Suppressor macrophage (primary cell): Measurements from ENCODE around the gene BTG2.

Source experiments
- DNase-seq, 4 experiments: peaks; one replicate each; pipeline ENCODE4 v3.0.0-alpha.2; 2020 to 2022

The BTG2 gene

DNA sequence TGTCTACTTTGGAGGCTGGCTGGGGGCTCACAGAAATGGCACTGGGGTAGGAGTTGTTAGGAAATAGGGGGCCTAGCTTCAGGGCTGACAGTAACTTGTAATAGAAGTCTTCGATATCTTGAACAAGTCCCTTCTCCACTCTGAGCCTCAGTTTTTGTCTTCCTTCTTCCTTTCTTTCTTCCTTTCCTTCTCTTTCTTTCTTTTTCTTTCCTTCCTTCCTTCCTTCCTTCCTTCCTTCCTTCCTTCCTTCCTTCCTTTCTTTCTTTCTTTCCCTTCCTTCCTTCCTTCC lies 12.9 kb downstream of the BTG2 start:
- no peak for DNase-seq

DNA sequence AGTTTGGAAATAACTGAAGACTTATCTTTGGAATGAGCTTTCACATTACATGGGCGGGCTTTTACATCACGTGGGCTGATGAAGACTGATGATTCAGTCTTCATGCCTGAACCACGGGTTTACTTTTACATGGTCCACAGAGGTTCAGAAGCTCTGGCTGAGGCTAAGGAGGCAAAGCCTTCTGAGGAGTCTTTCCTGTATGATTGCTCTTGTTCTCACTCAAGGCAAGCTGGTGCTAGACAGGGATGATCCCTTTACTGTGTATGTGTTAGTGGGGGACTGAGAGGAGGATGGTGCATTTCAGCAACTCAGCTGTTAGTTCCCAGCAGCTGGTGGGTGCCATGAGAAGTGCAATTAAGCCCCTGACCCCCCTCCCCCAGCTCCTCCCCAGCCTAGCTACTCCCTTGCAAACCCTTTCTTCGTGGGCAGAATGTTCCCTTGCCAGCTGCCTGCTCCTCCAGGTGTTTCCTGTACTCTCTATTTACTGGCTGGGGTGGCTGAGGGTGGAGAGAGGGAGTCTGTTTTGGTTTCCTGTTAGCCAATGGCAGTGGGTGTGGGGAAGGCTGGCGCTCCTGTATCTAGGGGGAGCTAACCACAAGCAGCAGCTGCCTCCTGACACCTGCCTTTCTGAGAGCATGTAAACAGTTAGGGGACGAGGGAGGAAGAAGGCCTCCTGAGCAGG lies 15.4 kb downstream of the BTG2 start:
- peak in 3 of 4 experiments; percentile 52 to 63 (median 63) for DNase-seq

DNA sequence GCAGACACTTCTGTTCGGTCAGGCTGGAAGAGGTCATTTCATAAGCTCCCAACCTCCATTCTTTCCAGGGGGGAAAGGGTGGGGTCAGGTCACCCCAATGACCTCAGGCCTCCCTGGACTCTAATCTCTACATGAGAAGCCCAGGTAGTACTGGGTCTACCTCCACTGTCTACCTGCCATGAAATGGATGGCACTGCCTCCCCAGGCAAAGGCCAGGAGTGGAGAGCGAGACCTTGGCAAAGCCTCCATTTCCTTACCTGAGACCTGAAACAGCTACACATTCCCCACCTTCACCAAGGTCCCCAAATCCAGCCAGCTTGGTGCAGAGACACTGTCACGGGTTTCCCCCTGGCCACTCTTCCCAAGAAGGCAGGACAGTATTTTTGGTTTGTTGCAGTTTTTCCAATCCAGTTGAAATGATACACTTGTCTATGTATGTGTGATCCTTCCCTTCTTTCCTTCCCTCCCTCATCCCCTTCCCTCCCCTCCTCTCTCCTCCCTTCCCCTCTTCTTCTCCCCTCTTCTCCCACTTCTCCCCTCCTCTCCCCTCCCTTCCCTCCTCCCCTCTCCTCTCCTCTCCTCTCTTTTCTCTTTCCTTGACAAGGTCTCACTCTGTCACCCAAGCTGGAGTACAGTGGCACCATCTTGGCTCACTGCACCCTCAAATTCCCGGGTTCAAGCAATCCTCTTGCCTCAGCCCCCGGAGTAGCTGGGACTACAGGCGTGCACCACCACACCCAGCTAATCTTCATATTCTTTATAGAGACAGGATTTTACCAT lies 16.1 kb downstream of the BTG2 start:
- DNase-seq: no peak

GRCh38 chr1:203322500-203323179 lies 17.3 kb downstream of the BTG2 start:
- DNase-seq: peak in 3 of 4 experiments; percentile 39 to 58 (median 54)

DNA sequence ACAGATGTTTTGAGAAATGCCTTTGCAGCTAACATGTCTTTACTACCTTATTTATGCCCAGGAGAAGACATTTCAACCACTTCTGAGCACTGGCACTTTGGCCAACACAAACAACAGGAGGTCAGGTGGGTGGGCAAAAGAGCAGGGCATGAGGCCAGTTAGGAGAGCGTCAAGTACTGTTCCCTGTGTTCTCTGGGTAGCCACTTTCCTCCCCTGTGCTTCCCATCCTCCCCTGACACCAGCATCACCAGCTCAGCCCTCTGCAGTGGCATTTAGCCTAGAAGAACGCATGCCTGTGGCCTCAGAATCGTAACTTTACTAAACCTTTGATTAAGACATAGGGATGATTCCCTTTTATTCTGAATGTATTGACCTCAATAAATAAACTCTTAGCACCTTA lies 18.3 kb downstream of the BTG2 start:
- DNase-seq: no peak

DNA sequence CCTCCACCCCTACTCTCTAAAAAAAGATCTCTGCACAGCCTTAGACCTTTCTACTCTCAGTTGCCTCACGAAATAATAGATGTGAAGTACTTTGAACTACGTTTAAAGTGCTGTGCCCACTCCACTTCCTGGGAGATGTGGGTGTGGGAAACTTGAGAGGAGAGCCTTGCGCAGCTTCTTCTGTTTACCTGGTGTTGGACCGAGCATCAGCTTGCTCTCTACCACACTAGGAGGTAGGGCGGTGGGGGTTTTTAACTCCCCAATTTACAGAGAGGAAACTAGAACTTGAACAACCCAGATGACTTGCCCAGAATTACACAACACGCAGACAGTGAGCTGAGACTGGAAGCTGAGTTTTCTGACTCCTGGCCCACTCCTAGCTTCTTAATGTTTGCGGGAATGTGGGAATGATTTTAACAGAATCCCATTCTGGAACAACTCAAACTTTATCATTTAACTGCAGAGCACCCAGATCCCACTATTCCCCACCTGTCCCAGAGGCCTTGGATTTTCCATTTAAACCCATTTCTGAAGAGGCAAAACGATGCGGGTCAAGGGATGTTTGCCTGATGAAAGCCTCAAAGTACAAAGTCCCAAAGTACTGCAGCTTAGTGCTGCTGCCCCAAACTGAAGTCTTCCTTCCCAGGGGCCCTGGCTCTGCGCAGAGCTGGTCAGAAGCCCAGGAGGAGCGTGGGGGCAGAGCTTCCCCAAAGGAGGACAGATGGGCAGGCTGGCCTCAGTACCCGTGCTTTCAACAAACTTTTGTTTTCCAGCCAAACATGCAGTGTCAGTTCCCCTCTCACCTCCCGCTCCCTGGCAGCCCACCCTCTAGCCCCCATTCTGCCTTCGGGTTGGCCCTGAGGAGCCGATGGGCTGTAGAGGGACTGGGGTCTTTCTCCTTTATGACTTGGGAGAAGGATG lies 19.0 kb downstream of the BTG2 start:
- DNase-seq: peak; percentile 34 to 76 (median 62)

DNA sequence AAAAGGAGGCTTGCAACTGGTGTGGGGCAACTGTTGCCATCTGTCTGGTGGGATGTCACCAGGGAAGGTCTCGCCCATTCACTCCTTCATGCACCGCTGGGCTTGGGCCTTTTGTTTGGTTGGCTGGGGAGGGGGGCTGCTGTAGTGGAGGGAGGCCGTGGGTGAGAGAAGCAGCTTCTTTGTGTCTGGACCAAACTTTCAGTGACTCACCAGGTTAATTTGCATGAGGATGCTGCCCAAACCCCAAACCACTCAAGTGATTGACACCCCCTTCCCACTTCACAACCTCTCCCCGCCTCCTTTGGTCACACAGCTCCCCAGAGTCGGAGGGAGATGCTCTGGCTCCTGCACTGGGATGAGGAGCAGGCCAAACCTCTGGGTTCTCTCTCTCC lies 19.7 kb downstream of the BTG2 start:
- peak in 3 of 4 experiments; percentile 31 to 42 (median 34) for DNase-seq

GRCh38 chr1:203325418-203326091 lies 20.2 kb downstream of the BTG2 start:
- peak; percentile 75 to 89 (median 87) for DNase-seq

DNA sequence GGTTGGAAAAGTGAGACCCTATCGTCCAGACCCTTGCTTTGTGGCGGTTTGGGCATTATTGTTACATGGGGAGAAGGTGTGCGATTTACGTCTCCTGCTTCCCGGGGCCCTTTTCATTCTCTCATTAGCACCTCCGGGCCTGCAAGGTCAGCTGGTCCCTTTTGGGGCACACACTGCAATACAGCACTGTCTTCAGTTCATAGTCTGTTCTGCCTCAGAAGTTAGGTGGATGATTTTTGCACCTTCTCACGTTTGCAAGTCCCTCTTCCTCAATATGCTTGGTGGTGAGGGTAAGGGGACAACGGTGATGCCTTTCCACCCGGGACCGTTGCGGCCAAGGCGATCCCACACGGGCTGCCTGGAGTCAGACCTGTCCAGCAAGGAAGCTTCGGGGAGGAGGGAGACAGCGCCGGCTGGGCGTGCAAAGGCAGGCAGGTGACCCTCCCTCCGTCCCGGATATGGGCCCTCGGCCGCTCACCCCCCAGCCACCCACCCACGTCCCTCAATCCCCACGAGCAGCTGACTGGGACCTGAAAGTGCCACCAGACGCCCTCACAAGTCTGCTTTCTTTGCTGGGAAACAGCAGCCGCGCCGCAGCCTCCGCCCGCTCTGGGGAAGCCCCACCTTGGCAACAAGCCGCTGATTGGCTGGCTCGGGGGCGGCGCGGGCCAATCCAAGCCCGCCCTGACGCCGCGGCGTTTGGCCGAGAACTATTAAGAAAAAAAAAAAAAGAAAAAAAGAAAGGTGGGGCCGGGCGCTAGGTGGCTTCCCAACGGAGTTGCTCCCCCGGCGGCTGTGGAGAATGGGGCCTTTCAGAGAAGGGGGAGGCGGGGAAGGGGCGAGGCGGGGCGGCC lies 21.7 kb downstream of the BTG2 start:
- DNase-seq: peak; percentile 91 to 97 (median 96)

GRCh38 chr1:203327684-203328457 lies 22.6 kb downstream of the BTG2 start:
- peak; percentile 65 to 83 (median 76) for DNase-seq

- DNase-seq: no peak
Measured at GRCh38 chr1:203328714-203329122, 23.4 kb downstream of the BTG2 start.

- no peak for DNase-seq
Measured at GRCh38 chr1:203331224-203331623, 25.9 kb downstream of the BTG2 start.

DNA sequence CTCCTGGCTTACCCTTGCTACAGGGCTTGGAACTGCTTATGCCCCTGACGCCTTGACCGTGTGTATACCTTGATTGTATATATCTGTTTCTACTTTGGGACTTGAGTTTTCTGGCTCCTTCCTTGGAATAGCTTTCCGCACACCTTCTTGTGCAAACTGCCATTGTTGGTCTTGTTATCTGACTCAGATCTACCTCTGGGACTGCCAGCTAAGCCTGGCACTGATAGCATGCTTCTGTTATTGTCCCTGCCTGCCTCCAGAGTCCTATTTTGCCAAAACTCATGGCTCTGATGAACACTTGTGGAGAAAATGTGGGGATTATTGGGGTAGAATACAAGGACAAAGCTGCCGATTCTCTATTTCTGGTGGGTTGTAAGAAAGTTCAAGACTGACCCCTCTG lies 30.2 kb downstream of the BTG2 start:
- DNase-seq: no peak

- DNase-seq: no peak
Measured at GRCh38 chr1:203336097-203336496, 30.8 kb downstream of the BTG2 start.

- DNase-seq: peak; percentile 78 to 89 (median 84)
Measured at GRCh38 chr1:203338335-203339036, 33.2 kb downstream of the BTG2 start.

DNA sequence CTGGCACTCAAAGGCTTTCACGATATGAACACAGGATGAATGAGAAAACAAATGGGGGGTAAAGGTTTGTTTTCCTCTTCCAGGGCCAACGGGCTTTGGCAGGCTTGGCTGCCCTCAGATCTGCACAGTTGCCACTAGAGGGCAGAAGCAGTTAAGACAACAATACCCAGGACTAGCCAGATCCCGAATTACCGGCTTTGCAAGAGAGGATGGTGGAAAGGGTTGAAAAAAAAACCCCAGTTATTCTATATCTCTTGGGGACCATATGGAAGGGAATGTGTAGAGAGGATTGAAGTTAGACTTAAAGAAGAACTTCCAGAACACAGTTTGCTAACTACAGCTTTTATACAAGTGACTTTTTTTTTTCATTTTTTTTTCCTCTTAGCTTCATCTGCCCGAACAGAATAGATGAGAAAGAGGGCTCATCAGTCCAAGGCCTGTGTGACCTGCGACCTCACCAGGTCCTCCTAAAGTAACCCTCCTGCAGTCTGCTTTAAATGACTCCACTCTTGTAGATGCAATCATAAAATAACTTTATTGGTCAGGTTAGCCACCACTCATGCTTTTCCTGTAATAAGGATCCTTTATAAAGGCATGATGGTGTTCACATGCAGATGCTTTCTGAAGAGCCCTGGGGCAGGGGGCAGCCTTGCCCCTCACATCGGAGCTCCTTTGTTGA lies 34.9 kb downstream of the BTG2 start:
- DNase-seq: peak; percentile 77 to 94 (median 86)

- DNase-seq: peak; percentile 33 to 67 (median 56)
Measured at GRCh38 chr1:203342192-203342940, 37.0 kb downstream of the BTG2 start.
